Heart left ventricle (tissue), 13 donors: ENCODE results near the gene THPO.

Experiments
- CTCF ChIP-seq, 12 donors: fragments of 200-600 bp; sonication (generic) in 4 of 12; IDR thresholded peaks; one replicate each; pipeline versions ENCODE4 v1.5.0 to v1.8.0; 2018 to 2022; ENCODE audit warnings: antibody characterized with exemption in 12 of 12, mild to moderate bottlenecking in 5 of 12
- POLR2A ChIP-seq, 2 donors: fragments of 450-650 bp; IDR thresholded peaks; one replicate each; pipeline ENCODE4 v1.6.1; 2017; ENCODE audit warnings: antibody characterized with exemption in 2 of 2, mild to moderate bottlenecking in 2 of 2, moderate library complexity in 2 of 2
- donor health status: ischemic (EF 13 %, LVEDD 7.1; RV severe dilation, severe dysfunction).
- donor health status: DM: no; HTN: yes; CAD: no.
- donor health status: DM: no; HTN: no; CAD: no.
- donor health status: ischemic (EF 25% LVEDD 6.9; RV normal size, moderate dysfunction).
- donor health status: ischemic (EF 25% LVEDD 5.7; RV mildly dilated, moderate dysfunction).
- donor health status: ischemic (EF 35%, LVEDD 5.7; RV mildly dilated, moderate dysfunction).
- donor health status: nonischemic (EF 11% LVEDD 7.7; RV severe dilation, severe dysfunction).
- donor health status: DM: yes; HTN: yes; CAD: no.
- donor health status: PGD.
- donor health status: ischemic (EF 29% LVEDD 5.4; RV normal size, mild dysfunction).
- donor health status: nonischemic (EF 23%, LVEDD 6.1; RV moderate dilation, normal function).

- TF ChIP-seq CTCF (IDR thresholded peaks at IDR 0.05) (no peak), POLR2A (IDR thresholded peaks at IDR 0.05) (no peak)
Observed at GRCh38 chr3:184386047-184386806, 8.2 kb upstream of the THPO start.
